CMK (cell line): Measurements from ENCODE around the gene CIAO2A.

Experiments used
- DNase-seq: peaks from one replicate; pipeline ENCODE4 v3.0.0-alpha.2; 2010; ENCODE audit warnings: low read depth

Gene CIAO2A

GRCh38 chr15:64044300-64045100 lies 49.1 kb downstream of the CIAO2A start:
- DNase-seq: no peak

- no peak for DNase-seq
Measured at GRCh38 chr15:64038878-64039610, 54.6 kb downstream of the CIAO2A start.

- no peak for DNase-seq
Measured at GRCh38 chr15:64037966-64038365, 55.7 kb downstream of the CIAO2A start.

DNA sequence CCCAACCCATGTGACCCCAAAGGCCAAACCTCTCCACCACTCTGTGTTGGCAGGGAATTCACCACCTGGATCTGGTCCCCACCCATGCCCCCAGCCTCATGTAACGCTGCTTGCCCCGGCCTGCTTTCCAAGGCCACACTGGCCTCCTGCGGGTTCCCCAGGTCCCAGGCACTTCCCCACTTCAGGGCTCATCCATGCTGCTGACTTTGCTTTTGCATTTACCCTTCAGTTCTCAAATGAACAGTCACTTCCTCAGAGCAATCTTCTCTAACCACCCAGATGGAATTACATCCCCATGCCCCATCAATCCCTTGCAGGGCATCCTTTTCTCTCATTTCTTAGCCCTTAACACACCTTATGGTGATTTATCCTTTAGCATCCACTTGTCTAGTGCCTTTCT lies 56.5 kb downstream of the CIAO2A start:
- no peak for DNase-seq

- no peak for DNase-seq
Measured at GRCh38 chr15:64035525-64035924, 58.1 kb downstream of the CIAO2A start.

- DNase-seq: no peak
Measured at GRCh38 chr15:64034519-64034918, 59.1 kb downstream of the CIAO2A start.

DNA sequence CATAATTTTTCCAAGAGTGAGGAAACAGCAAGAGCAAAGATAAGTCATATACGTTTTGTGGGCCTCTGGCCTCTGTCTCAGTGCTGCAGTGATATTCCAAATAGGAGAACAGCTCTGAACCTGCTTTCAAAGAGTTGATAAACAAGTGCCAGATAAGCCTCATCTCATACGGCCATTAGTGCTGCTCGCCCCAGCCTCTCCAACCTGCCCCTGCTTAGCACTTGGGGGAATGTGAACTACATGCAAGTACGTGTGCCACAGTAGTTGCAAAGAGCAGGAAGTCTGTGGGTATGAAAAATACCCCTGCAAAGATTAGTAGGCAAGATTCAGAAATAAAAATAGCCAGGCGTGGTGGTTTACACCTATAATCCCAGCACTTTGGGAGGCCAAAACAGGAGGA lies 61.3 kb downstream of the CIAO2A start:
- no peak for DNase-seq

GRCh38 chr15:64030123-64030522 lies 63.5 kb downstream of the CIAO2A start:
- DNase-seq: no peak

GRCh38 chr15:64029633-64030032 lies 64.0 kb downstream of the CIAO2A start:
- no peak for DNase-seq

DNA sequence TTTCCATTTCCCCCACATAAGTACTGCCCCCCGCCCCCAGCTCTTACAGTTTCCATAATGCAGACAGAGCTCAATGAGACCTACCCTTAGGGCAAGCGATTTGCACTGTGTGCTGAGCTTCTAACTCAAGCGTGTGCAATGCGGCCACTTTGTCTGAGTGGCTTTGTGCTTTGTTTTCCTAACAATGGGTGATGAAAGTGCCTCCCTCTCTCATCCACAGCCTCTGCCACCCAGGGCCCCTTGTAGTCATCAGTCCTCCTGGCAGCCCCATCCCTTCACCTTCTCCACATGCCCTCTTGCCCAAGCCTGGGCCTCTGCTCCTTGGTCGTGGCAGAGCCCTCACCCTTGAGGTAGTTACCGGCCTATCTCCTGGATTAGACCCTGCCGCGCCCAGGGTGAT lies 64.5 kb downstream of the CIAO2A start:
- DNase-seq: no peak

GRCh38 chr15:64026591-64026990 lies 67.0 kb downstream of the CIAO2A start:
- DNase-seq: no peak

GRCh38 chr15:64024172-64025050 lies 69.2 kb downstream of the CIAO2A start:
- DNase-seq: no peak

DNA sequence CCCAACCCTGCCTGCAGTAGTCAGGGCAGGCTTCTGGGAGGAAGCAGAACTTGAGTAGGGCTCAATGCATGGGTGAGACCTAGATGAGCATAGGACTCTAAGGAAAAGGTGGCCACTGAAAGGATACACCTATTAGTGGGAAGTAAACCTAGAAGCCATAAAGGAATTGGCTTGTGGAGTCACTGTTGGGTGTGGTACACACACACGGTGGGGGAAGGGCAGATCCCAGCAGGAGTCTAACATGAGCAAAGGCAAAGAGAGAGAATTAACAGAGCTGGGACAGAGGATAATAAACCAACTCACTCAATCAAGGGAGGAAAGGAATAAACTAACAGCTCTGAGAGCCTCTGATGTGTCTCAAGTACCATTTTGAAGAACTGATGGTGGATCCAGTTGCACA lies 70.4 kb downstream of the CIAO2A start:
- DNase-seq: no peak

DNA sequence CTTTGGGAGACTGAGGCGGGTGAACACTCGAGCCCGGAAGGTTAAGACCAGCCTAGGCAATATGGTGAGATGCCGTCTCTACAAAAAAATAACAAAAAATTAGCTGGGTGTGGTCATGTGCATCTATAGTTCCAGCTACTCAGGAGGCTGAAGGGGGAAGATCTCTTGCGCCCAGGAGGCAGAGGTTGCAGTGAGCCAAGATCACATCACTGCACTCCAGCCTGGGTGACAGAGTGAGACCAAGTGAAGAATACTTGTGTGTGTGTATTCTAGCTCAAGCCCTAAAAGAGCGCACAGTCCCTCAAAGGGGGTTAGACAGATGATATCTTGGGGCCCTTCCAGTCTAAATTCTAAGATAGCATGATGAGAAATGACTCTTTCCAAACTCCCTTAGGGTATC lies 71.1 kb downstream of the CIAO2A start:
- no peak for DNase-seq
